CD14-positive monocyte (primary cell): ENCODE results near the gene SCN8A. TPM values are rescaled to one million over a fixed set of nuclear protein-coding genes. Genes with fewer than 3 reads are reported as not detected.

Experiments used
- DNase-seq, 3 donors: peaks; one replicate each; pipeline ENCODE4 v3.0.0-alpha.2; 2011 to 2022
- H2AFZ ChIP-seq: 2 replicates; pipeline ENCODE4 v1.6.0; 2012; ENCODE audit warnings: mild to moderate bottlenecking, low read depth, low read length, inconsistent platforms; ENCODE audit not compliant: insufficient read depth, poor library complexity, severe bottlenecking
- H3K27ac ChIP-seq, 2 donors: 1 replicate in 1 of 2; 2 replicates in 1 of 2; pipeline ENCODE4 v1.5.1; 2012 to 2013; ENCODE audit warnings: low read length in 2 of 2, control low read depth in 1 of 2, inconsistent platforms in 1 of 2, low read depth in 1 of 2, mild to moderate bottlenecking in 1 of 2
- H3K27me3 ChIP-seq, 2 donors: one replicate each; pipeline versions ENCODE4 v1.6.0 to v1.6.1; 2011 to 2013; ENCODE audit warnings: low read length in 2 of 2; ENCODE audit not compliant: control insufficient read depth in 2 of 2, insufficient read depth in 2 of 2
- H3K36me3 ChIP-seq, 2 donors: replicated peaks in 1 of 2; 1 replicate in 1 of 2; 2 replicates in 1 of 2; pipeline versions ENCODE4 v1.5.1 to v1.6.1; 2012 to 2013; ENCODE audit warnings: low read length in 2 of 2, control low read depth in 1 of 2, inconsistent platforms in 1 of 2, mild to moderate bottlenecking in 1 of 2; ENCODE audit not compliant: insufficient read depth in 2 of 2, control insufficient read depth in 1 of 2
- H3K4me1 ChIP-seq, 2 donors: 1 replicate in 1 of 2; 2 replicates in 1 of 2; pipeline versions ENCODE4 v1.5.1 to v1.6.1; 2012 to 2013; ENCODE audit warnings: low read length in 2 of 2, control low read depth in 1 of 2, inconsistent platforms in 1 of 2, mild to moderate bottlenecking in 1 of 2, moderate library complexity in 1 of 2; ENCODE audit not compliant: insufficient read depth in 2 of 2, control insufficient read depth in 1 of 2
- H3K4me2 ChIP-seq: replicated peaks from 2 replicates; pipeline ENCODE3; 2012; ENCODE audit warnings: low read length, moderate library complexity, mild to moderate bottlenecking; ENCODE audit not compliant: poor library complexity, severe bottlenecking; ENCODE audit errors: extremely low read depth
- H3K4me3 ChIP-seq, 3 experiments: fragments of 200-600 bp in 1 of 3; sonication (generic) in 1 of 3; replicated peaks in 1 of 3; 1 replicate in 2 of 3; 2 replicates in 1 of 3; pipeline ENCODE4 v1.5.1; 2011 to 2013; ENCODE audit warnings: low read length in 3 of 3, mild to moderate bottlenecking in 3 of 3, control low read depth in 2 of 3, low read depth in 2 of 3, inconsistent platforms in 1 of 3, moderate library complexity in 1 of 3
- H3K79me2 ChIP-seq: 2 replicates; pipeline ENCODE4 v1.6.0; 2012; ENCODE audit warnings: mild to moderate bottlenecking, control low read depth, inconsistent platforms, low read length, moderate library complexity; ENCODE audit not compliant: insufficient read depth
- H3K9ac ChIP-seq: 2 replicates; pipeline ENCODE4 v1.6.0; 2017; ENCODE audit warnings: low read length, mild to moderate bottlenecking; ENCODE audit not compliant: insufficient read depth, poor library complexity, severe bottlenecking
- H3K9me3 ChIP-seq, 2 donors: replicated peaks in 1 of 2; 1 replicate in 1 of 2; 2 replicates in 1 of 2; pipeline versions ENCODE4 v1.5.1 to v1.6.1; 2012 to 2013; ENCODE audit warnings: low read length in 2 of 2, control low read depth in 1 of 2; ENCODE audit not compliant: control insufficient read depth in 1 of 2, insufficient read depth in 1 of 2
- H4K20me1 ChIP-seq: 2 replicates; pipeline ENCODE4 v1.6.0; 2012; ENCODE audit warnings: mild to moderate bottlenecking, low read length, control low read depth, moderate library complexity; ENCODE audit not compliant: insufficient read depth
- H3K27ac Mint-ChIP-seq, 7 donors: one replicate each; pipeline ENCODE4 v1.8.0; 2020; ENCODE audit warnings: mild to moderate bottlenecking in 7 of 7, mixed read lengths in 7 of 7, moderate library complexity in 6 of 7, inconsistent platforms in 2 of 7
- H3K27me3 Mint-ChIP-seq, 3 donors: one replicate each; pipeline ENCODE4 v1.8.0; 2021 to 2022; ENCODE audit warnings: low read depth in 3 of 3, mild to moderate bottlenecking in 3 of 3, mixed read lengths in 3 of 3, moderate library complexity in 3 of 3, inconsistent platforms in 1 of 3
- H3K36me3 Mint-ChIP-seq, 2 donors: one replicate each; pipeline ENCODE4 v1.8.0; 2020; ENCODE audit warnings: mixed read lengths in 2 of 2, inconsistent platforms in 1 of 2, mild to moderate bottlenecking in 1 of 2
- H3K4me1 Mint-ChIP-seq: one replicate; pipeline ENCODE4 v1.8.0; 2020; ENCODE audit warnings: mild to moderate bottlenecking, mixed read lengths
- H3K4me3 Mint-ChIP-seq, 2 donors: one replicate each; pipeline ENCODE4 v1.8.0; 2020; ENCODE audit warnings: mild to moderate bottlenecking in 2 of 2, mixed read lengths in 2 of 2, moderate library complexity in 1 of 2
- H3K9me3 Mint-ChIP-seq, 7 donors: one replicate each; pipeline ENCODE4 v1.8.0; 2020 to 2022; ENCODE audit warnings: mixed read lengths in 7 of 7, mild to moderate bottlenecking in 6 of 7, moderate library complexity in 6 of 7, inconsistent platforms in 2 of 7
- CTCF ChIP-seq: fragments of 200-600 bp; IDR thresholded peaks from one replicate; pipeline ENCODE4 v1.8.0; 2022; ENCODE audit warnings: antibody characterized with exemption, mild to moderate bottlenecking
- WGBS: methylation state at CpG from one replicate; pipeline ENCODE4 v1.1.5; 2013; ENCODE audit warnings: missing lambda C conversion rate; ENCODE audit not compliant: insufficient coverage; 5-methylcytosine and 5-hydroxymethylcytosine counted together
- intact Hi-C, 2 donors: fragments of 100-400 bp; cut with micrococcal nuclease; formaldehyde crosslinking; loops; one replicate each; pipeline versions ENCODE4 v1.15.0 to v1.15.1; 2023
- polyA plus RNA-seq, 3 donors: library from polyadenylated mRNA; depleted of rRNA in 1 of 3; unstranded in 2 of 3; stranded (reverse) in 1 of 3; fragments of 300-500 nt in 2 of 3; fragments of >200 nt in 1 of 3; fragmentation: Illumina TruSeq in 2 of 3; gene quantifications; 1 replicate in 2 of 3; 2 replicates in 1 of 3; pipeline ENCODE4 v1.2.3, GENCODE V29; 2012 to 2021

The SCN8A gene
- polyA plus RNA-seq, 3 donors: 0.03 TPM; not detected in 2

- Histone ChIP-seq H3K9me3 (no peaks in the 10 kb centered on the region), H3K27ac (no peak overlapping the region), H3K9ac (no peak overlapping the region), H2AFZ (no peak overlapping the region), H4K20me1 (no peaks in the 10 kb centered on the region), H3K4me1 (peaks cover 8 to 9% of the 10 kb centered on the region in 2 donors), H3K4me3 (no peak overlapping the region), H3K79me2 (no peaks in the 10 kb centered on the region), H3K27me3 (no peaks in the 10 kb centered on the region), H3K4me2 (no peak overlapping the region), H3K36me3 (no peaks in the 10 kb centered on the region)
- intact Hi-C loops: no loop called here
- Mint-ChIP-seq H3K4me1 (peaks cover 18% of the 10 kb centered on the region), H3K9me3 (no peaks in the 10 kb centered on the region), H3K36me3 (no peaks in the 10 kb centered on the region), H3K27ac (no peak overlapping the region), H3K27me3 (peaks cover 0 to 2% (median 2%) of the 10 kb centered on the region in 3 donors), H3K4me3 (no peak overlapping the region)
- no peak for DNase-seq
- WGBS: no CpG with 5 or more reads among the region's 2 CpGs
- no peak for TF ChIP-seq CTCF
These were observed 101.0 kb downstream of the SCN8A start for GRCh38 chr12:51692016-51692415.

GRCh38 chr12:51693569-51693968 is 102.5 kb downstream of the SCN8A start:
- TF ChIP-seq CTCF: no peak

More at GRCh38 chr12:51693569-51693968, 102.5 kb downstream of the SCN8A start:
- H3K4me1 ChIP-seq: no peaks in the 10 kb centered on the region
- Mint-ChIP-seq H3K9me3 (no peaks in the 10 kb centered on the region), H3K27me3 (peaks cover 0 to 2% (median 2%) of the 10 kb centered on the region in 3 donors), H3K27ac (no peak overlapping the region), H3K4me3 (no peak overlapping the region), H3K36me3 (no peaks in the 10 kb centered on the region), H3K4me1 (peaks cover 5% of the 10 kb centered on the region)
- no peak overlapping the region for H3K9ac ChIP-seq
- no peak overlapping the region for H2AFZ ChIP-seq
- intact Hi-C loops: no loop called here
- H3K27ac ChIP-seq: no peak overlapping the region
- H3K4me2 ChIP-seq: no peak overlapping the region
- no peaks in the 10 kb centered on the region for H3K79me2 ChIP-seq
- WGBS: no CpG with 5 or more reads among the region's 4 CpGs
- no peaks in the 10 kb centered on the region for H3K36me3 ChIP-seq
- DNase-seq: no peak
- H3K4me3 ChIP-seq: no peak overlapping the region
- H3K9me3 ChIP-seq: no peaks in the 10 kb centered on the region
- no peaks in the 10 kb centered on the region for H3K27me3 ChIP-seq
- no peaks in the 10 kb centered on the region for H4K20me1 ChIP-seq
